ENCODE data around the gene TCEANC2. TPM values are rescaled to one million over a fixed set of nuclear protein-coding genes. Genes with fewer than 3 reads are reported as not detected.

The TCEANC2 gene
- total and polyA plus RNA-seq, 2 experiments from 2014 or later, result 6.0 to 6.3 TPM

DNA sequence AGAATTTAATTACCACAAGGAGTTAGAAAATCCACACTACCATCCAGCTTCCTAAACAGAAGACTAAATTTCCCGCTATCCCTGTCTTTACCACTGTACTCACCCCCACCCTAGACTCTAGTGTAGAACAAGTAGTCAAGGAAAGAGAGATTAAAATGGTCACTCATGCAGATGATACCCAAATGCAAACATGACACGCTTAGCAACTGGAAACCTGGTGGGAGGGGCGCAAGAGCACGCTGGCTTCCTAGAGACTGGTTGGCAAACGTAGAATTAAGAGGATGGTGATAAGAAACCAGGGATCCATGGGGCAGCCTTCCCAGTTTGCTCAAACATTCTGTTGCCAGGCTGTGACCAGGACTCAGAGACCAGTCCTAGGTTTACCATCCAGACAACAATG lies 25.6 kb upstream of the TCEANC2 start:
- Mint-ChIP-seq H3K27me3 (ENCODE audit: insufficient read depth, low read depth, poor library complexity) (no peaks in the 10 kb centered on the region), H3K4me3 (no peak overlapping the region), H3K9me3 (no peaks in the 10 kb centered on the region), H3K4me1 (no peaks in the 10 kb centered on the region; the same call in 2 of the 3 replicates), H3K27ac (no peak overlapping the region), H3K36me3 (ENCODE audit: low read depth) (peaks cover 8% of the 10 kb centered on the region; the same call in 2 of the 3 replicates)
- H2AFZ ChIP-seq, result no peak overlapping the region
- H3K27ac ChIP-seq (ENCODE audit: low read depth), result no peak overlapping the region
- H3K4me2 ChIP-seq, result no peak overlapping the region
- peaks cover 2% of the 10 kb centered on the region; the same call in 1 of the 2 replicates for H3K36me3 ChIP-seq (ENCODE audit: insufficient read depth)
- no peak for ATAC-seq
- no peaks in the 10 kb centered on the region for H3K4me1 ChIP-seq (ENCODE audit: insufficient read depth)
- no peaks in the 10 kb centered on the region for H3K27me3 ChIP-seq (ENCODE audit: insufficient read depth)
- TF ChIP-seq EZH2phosphoT487 (IDR thresholded peaks at IDR 0.05; ENCODE audit: unreplicated experiment), result no peak
- no peak for TF ChIP-seq CREB1 (CRISPR knock-in tag; IDR thresholded peaks at IDR 0.05; ENCODE audit: low read depth)
- TF ChIP-seq ZNF462 (CRISPR knock-in tag; IDR thresholded peaks at IDR 0.05), result no peak
- no peak for TF ChIP-seq STAT1 (IDR thresholded peaks at IDR 0.05; ENCODE audit: unreplicated experiment)
- TF ChIP-seq ZNF331 (CRISPR knock-in tag; IDR thresholded peaks at IDR 0.05; ENCODE audit: low read depth), result no peak
- TF ChIP-seq, protein P1, sequence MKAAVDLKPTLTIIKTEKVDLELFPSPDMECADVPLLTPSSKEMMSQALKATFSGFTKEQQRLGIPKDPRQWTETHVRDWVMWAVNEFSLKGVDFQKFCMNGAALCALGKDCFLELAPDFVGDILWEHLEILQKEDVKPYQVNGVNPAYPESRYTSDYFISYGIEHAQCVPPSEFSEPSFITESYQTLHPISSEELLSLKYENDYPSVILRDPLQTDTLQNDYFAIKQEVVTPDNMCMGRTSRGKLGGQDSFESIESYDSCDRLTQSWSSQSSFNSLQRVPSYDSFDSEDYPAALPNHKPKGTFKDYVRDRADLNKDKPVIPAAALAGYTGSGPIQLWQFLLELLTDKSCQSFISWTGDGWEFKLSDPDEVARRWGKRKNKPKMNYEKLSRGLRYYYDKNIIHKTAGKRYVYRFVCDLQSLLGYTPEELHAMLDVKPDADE (IDR thresholded peaks at IDR 0.05), result no peak
- TF ChIP-seq, protein P2, sequence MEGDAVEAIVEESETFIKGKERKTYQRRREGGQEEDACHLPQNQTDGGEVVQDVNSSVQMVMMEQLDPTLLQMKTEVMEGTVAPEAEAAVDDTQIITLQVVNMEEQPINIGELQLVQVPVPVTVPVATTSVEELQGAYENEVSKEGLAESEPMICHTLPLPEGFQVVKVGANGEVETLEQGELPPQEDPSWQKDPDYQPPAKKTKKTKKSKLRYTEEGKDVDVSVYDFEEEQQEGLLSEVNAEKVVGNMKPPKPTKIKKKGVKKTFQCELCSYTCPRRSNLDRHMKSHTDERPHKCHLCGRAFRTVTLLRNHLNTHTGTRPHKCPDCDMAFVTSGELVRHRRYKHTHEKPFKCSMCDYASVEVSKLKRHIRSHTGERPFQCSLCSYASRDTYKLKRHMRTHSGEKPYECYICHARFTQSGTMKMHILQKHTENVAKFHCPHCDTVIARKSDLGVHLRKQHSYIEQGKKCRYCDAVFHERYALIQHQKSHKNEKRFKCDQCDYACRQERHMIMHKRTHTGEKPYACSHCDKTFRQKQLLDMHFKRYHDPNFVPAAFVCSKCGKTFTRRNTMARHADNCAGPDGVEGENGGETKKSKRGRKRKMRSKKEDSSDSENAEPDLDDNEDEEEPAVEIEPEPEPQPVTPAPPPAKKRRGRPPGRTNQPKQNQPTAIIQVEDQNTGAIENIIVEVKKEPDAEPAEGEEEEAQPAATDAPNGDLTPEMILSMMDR (conservative IDR thresholded peaks at IDR 0.05; ENCODE audit: low read depth in 2 of 2), result no peak
- no peak for TF ChIP-seq REST (IDR thresholded peaks at IDR 0.05; ENCODE audit: unreplicated experiment)
- TF ChIP-seq POLR2AphosphoS5 (IDR thresholded peaks at IDR 0.05; ENCODE audit: low read depth), result no peak
- TF ChIP-seq NANOG (IDR thresholded peaks at IDR 0.05; ENCODE audit: borderline replicate concordance), result no peak
- no peak for TF ChIP-seq JUNB (IDR thresholded peaks at IDR 0.05; ENCODE audit: unreplicated experiment)
- TF ChIP-seq EZH2 (IDR thresholded peaks at IDR 0.05; ENCODE audit: low read depth, unreplicated experiment), result no peak
- DNase-seq (ENCODE audit: low spot score), result no peak
- no peaks in the 10 kb centered on the region for H3K9me2 ChIP-seq (ENCODE audit: insufficient read depth)
- H4K20me1 ChIP-seq (replicated peaks; ENCODE audit: insufficient read depth), result 0 out of 2 replicates have a peak, but pooled peaks cover 7% of the 10 kb centered on the region
- H3F3A ChIP-seq (replicated peaks; ENCODE audit: low read depth), result no peaks in the 10 kb centered on the region
- no peaks in the 10 kb centered on the region for H3K79me2 ChIP-seq (replicated peaks; ENCODE audit: insufficient read depth)
- no peak overlapping the region for H3K4me3 ChIP-seq
